GM18508 (cell line): ENCODE results near the gene NEUROD6.

ENCODE experiments used
- ATAC-seq: cut with Tn5 transposase; IDR thresholded peaks from one replicate; pipeline ENCODE4 v1.9.1; 2021; ENCODE audit warnings: moderate number of reproducible peaks; ENCODE audit not compliant: insufficient read depth, unreplicated experiment

Gene NEUROD6

DNA sequence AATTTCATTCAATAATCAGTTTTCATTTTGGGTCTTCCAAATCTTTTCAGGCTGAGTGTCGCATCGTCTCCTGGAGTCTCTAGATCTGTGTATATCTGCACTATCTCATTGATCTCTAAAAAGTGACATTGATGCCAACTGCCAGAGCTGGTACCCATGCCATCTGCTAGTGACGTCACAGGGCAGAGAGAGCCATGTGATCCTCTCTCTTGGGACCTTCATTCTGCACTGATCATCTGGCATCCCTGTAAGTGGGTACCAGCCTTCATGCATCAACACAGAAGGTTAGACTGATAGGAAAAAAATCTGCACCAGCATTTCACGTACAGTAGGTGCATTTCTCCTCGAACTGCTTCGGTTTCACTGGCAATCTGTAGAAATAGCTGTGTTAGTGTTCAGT is at the start of gene NEUROD6:
Gene NEUROD6, minus strand, starts transcription at position 124 of the 400 bp plus-strand sequence. CDS start 1,458 bp downstream, outside the sequence.
- no peak for ATAC-seq

DNA sequence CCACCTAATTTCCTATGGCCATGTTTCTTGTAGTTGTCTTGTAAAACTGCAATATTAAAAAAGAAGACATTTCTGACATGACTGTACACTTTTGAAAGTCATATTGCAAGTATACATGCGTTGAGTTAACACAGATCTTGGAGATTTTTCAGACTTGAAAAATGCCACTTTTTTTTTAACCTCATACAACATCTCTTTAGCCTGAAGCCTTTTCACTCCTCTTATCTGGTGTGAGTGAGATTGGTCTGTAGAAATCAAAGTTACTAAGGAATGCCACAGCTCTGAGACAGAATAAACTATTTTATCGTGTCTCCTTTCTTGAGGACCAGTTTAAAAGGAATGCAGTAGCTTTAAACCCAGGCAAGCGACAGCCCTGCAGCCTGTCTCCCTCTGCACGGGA is 43.9 kb upstream of the NEUROD6 start:
- no peak for ATAC-seq

DNA sequence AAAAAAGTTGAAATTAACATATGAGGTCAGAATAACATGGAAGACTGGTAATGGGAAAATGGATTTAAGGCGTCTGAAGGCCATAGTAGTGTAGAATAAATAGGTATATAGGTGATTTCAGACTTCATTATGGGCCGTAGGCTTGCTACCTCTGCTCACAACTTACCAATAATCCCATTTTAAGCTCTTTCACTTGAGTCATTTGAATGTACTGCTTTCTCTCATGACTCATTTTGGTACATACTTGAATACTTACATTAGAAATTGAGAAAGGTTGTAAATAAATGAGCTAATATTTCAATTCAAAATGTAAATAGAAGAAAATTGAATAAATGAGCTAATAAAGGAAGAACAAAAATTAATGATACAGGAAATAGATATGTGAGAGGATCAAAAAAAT is 42.2 kb upstream of the NEUROD6 start:
- ATAC-seq = no peak

DNA sequence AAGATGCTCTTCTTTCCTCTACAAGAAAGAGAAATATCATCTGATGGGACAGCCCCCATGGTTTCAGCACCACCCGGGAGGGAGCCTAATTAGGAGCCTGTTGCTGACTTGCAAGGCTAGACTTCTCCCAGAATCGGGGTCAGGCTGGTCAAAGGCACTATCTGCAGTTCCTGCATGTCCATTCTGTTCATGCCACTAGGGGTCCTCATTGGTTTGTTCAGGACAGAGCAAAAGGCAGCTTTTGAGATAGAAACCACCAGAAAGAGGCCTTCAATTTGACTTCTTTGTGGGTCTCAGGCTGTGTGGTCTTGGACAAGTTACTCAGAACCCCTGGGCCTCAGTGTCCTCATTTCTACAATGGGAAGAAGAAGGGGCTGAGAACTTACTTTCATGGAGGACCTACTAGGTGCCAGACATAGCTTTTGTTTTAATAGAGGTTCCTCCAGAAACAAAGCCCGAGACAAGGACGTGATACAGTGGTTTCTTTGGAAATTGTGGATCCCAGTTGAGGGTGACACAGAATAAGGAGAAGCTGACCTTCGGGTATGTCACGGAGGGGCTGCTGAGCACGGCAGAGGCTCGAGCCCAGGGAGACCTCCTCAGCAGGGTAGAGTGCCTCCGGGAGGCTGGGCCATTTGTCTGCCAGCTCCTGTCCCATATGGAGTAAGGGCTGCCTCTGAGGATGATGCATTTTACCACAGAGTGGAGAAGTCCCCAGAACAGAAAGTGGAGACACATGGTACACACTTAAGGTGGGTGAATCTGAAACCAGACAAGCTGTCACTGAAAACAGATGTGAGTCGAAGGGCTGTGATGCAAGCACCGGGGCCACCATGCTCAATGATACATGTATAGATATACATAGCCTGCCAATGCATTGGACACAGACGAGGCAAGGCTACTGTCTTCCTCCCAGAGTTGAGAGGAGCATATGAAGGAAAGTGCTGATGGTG is 33.1 kb upstream of the NEUROD6 start:
- peak; percentile 58 for ATAC-seq

DNA sequence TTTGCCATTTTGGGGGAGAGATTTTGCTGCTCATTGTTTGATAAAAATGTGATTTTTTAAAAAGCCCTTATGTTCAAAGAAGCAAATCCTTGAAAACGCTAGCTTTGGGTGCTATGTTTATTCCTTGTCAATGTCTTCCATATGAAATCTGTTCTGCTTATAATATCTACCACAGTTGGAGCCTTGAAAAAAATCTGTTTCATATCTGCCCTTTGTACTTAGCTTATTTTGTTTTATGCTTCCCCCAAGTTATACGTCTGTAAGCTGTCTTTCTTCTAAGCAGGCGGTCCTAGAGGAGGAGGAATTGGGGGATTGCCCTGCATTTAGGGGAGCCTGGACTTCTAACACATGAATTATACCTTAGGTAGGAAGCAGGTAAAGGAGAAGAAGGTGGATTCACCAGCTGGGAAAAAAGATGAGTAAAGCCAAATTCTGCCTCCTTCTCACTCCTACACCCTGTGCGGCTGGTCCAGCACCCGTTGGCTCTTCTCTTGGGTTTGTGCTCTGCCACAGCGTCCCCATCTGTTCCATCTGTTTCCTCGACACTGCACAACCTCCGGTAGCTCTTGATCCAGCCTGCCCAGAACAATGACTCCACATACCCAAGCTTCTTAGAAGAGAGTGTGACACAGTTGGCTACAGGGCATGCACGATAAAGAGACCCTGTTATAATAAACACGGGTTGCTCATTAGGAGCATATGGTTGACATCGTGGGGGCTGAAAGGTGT is 31.9 kb upstream of the NEUROD6 start:
- ATAC-seq = no peak

DNA sequence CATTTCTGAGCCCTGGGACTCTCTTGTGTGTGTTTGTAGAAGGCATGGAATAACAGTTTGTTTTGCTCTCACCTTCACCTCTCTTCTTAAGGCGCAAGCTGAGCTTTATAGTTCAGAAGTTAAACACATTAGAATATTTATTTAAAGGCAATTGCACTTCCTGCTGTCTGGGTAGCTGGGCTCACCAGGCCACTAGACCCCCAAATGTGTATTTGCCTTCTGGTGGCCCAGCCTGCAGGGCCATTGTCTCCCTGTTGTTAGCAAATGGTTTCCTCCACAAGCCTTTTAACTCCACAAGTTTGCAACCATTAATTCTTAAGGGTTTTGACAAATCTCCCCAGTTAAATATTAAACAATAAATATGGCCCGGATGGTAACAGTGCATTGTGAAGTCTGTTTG is 31.1 kb upstream of the NEUROD6 start:
- ATAC-seq = no peak

DNA sequence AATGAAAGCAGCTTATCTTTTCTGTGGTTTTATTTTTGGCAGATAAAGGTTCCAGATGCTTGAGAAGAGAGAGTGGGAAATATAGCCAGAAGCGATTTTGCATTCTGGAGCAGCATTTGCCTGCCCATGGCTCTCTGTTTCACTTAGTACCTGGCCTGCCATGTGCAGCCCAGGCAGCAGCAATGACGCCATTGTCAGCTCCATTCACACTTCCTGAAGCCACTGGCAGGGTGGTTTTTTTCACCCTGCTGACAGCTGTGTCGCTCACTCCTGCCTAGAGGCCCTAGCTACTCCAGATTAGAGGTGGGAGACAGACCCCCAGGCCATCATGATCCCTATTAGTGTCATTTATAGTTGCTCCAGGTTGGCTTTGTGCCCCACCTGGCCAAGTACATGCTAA is 30.1 kb upstream of the NEUROD6 start:
- no peak for ATAC-seq

DNA sequence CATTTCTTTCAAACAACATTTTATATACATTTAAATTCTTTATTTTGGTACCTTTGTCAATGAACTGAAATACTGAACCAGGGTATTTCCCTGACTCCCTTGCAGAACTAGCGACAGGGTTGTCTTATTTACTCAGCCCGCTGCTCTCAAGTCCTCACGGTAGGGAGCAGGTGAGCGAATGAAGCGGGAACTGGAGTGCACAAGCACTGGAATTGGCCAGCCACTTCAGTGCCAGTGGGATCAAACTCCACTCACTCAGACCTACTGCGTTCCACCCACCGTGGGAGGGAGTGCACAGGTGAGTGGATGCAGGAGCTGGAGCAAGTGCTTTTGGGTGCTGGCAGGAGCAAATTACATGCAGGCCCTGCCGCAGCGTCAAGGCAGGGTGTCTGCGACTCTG is 28.1 kb upstream of the NEUROD6 start:
- ATAC-seq = no peak

DNA sequence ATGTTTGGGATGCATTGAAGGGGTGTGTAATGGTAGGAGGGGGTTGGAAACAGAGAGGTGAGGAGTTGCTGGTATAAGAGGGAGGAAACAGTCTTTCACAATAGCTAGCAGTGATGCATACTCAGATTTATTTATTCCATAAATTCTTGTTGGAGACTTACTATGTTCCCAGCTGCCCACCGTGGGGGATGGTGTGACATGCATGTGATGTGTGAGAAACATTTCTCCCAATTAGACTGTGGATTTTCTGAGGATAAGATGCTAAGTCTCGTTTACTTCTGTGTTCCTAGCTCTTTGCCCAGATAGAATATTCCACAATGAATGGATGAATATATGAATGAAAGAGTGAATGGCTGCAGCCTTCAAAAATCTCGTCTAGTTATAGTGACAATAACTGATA is 23.0 kb upstream of the NEUROD6 start:
- no peak for ATAC-seq

DNA sequence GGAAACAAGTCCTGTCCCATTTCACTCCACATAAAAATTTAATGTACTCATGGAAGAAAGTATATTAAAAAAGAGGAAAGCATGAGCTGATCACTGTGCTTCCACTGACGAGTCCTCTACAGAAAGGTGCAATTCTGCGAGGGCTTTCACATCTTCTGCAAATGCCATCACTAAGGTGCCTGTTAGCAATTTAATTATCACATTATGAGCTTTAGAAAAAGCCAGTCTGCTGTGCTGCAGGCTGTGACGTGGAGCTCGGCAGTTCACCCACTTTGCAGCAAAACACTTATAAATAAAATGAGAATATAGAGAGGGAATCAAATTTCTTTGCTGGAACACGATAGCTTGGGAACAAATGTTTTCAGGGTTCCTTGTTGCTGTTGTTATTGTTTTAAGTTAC is 22.5 kb upstream of the NEUROD6 start:
- ATAC-seq = no peak

DNA sequence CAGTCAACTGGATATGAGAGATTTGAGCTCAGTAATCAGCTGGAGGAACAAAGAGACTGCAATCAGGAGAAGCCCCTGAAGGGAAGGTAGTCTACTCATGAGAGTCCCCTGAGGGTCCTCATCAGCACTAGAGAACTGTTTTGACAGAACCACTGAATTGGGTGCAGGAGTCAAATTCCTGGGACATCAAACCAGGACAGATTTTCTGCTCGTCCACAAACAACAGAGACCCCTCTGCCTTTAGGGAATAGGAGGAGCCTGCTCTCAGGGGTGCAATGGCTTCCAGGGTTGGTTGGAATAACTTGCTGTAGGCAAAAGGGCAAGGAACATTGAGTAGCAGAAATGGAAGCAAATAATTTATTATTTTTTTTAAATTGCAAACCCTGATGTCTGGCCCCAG is 21.9 kb upstream of the NEUROD6 start:
- ATAC-seq = no peak

DNA sequence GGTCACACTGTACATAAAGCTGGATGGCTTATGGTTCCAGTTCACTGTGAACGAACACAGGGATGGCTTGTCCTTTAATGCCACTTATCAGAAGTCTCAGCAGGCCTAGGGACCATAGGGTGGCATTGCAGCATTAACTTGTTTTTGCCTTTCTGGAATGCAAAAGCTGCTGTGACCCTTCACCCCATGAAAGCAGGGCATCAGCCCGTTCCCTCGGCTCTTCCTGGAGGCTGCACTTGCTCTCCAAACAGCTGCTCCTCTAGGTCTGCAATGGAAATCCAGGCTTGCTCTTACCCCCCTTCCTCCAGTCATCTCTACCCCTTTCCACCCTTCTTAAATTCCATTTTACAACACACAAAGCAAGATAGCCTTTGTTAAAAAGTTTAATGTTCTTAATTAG is 17.9 kb upstream of the NEUROD6 start:
- no peak for ATAC-seq

DNA sequence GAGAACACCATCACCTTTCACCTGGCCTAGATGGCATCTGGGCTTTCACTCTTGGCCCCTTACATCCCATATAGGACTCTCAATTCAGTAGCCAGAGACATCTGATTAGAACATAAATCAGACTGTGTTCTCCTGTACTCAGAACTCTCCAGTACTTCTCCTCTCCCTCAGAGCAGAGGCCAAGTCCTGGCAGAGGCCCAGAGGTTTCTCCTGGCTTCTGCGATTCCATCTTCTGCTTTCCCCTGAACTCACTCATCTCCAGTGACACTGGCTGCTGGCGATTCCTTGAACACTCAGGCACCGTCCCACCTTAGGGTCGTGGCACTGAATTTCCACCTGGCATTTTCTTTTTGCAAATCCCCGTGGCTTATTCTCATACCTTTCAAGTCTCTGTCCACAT is 4.9 kb upstream of the NEUROD6 start:
- ATAC-seq = no peak

DNA sequence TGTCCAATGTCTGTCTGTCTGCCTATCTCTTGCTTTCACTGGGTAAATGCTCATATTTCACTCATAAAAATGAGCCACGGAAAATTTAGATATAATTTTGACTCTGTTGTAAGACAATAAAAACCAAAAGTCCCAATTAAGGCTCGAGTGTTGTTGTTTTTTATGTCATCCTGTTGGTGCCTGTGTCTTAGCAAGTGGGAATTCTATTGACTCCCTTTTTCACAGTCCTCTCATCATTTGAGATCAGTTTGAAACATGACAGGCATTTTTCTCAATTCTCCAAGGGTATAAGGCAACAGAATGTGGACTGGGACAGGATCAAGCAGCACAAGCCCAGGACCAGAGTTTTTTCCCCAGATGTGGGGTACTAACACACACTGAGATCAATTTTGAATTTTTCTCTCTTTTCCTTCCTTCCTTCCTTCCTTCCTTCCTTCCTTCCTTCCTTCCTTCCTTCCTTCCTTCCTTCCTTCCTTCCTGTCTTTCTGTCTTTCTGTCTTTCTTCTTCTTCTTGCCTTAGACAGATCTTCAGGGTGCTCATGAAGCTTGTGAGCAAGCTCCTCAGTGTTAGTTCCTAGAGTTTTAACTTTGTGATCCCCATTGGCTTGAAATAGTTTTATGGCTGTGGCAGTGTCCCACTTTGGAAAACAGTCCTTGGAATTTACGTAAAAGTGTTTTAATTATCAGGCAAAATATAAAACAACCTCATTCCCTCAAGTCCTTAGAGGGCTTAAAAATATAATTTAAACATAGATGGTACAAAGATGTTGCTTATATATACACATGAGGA is 3.2 kb upstream of the NEUROD6 start:
- ATAC-seq = no peak

DNA sequence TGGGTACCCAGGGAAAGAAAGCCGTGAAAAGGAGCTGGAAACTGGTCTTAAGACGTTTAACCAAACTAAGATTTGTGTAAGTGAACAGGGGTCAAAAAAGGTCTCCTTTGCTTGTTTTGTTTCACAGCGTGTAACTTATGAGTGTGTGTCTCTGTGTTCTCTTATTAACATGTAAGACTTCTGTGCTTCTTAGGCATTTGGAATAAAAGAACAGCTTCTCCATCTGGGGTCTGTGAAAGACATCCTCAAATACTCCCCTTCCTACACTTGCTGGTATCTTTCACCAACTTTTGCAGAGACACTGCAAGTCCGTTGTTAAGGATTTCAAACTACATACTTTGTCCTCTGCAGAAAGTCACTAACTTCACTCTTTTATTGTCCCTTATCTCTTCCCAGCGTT is 615 bp upstream of the NEUROD6 start:
- ATAC-seq = no peak

DNA sequence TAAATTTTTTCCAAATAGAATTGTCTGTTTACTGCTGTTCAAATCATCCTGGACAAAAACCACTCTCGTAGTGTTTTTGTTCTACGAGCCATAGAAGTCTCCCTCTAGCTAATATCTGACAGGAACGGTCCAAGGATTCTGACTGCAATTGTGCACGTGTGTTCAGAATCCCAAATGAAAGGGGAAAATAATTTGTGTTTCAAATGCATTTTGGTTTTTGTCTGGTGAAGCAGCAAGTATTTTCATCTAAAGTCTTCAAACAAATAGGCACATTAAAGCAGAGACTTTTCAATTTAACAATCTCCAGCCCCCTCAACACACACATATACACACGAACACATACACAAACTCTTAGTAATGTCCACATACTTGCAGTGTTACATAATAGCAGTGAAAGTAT is 475 bp downstream of the NEUROD6 start:
- no peak for ATAC-seq

DNA sequence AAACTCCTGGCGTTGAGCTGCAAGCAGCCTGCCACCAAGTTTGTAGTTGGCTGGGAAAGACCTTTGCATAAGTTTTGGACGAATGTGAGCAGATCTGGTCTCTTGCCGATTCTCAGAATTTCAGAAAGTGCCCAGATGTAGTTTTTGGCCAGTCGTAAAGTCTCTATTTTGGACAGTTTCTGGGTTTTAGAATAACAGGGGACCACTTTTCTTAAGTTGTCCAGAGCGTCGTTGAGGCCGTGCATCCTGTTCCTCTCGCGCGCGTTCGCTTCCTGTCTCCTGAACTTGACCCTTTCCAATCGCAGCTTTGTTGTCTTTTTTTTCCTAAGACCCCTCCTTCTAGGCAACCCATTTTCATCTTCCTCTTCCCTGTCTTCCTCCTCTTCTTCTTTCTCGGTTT is 1.8 kb downstream of the NEUROD6 start:
- no peak for ATAC-seq

DNA sequence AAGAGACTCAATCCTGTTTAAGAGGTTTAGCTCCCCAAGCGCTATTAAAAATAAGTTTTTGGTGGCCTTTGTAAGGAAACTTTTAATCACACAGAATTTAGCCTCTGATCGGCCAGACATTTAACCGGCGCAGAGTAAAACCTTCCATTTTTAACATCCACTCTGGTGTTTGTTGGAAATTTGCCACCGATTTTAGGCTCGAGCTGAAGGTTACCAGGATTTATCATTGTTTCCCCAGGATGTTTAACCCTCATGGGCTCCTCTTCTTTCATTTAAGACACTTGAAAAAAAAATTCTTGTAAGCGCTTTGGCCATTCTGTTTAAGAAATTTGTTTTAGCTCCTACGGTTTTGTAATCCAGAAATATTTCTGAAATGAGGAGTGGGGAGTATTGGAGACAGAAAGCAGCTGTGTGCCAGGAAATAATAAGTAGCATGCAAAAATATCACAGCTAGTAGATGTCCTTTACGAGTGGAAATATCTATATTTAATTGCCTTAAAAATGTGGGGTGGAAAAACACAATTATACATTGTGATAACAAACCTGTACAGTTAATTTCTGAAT is 3.4 kb downstream of the NEUROD6 start:
- no peak for ATAC-seq

DNA sequence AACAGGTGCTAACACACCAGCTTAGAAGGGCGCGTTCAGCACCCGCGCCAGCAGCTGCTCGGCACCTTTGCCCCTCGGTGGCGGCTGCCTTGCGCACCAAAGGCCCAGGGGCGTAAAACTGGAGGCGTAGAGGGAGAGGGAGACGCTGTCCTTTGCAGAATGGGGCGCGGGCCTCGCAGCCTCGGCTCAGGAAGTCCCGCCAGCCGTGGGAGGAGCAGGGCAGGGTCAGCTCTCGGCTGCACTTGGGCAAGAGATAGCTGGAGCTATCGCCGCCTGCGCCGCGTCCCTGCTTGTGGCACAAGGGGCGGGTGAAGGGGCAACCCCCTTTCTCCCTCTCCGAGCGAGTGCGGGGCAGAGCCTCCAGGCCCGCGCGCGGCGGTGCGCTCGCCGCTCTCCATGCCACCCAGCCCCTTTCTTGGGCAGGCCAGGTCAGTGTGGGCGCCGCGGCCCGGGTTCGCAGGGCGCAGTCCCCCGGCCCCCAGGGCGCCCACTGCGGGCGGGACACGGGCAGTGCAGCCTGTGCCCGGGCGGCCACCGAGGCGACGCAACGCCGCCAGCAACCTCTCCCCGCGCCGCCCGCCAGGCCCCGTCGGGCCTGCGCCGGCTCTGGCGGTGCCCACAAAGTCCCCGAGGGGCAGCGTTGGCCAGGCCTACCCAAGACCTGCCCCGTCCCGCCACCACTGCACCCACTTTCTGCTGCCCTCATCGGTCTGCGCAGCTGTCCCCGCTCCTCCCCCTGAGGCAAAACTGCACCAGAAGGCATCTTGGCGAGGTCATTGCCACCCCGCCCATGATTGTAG is 4.1 kb downstream of the NEUROD6 start:
- ATAC-seq = no peak

DNA sequence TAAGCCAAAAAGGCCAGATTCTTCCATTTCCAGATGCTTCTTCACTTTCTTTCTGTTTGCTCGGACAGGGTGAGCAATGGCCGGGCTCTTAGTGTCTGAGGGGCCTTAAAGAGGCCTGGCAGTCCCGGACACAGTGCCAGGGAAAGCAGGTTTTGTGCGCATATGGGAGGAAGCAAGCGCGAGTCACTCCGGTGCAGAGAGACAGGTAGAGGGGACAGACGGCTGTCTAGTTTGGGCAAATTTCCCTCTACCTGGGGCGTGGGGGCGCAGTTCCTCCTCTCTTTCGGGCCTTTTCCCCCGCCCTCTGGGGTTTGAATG is 4.7 kb downstream of the NEUROD6 start:
- no peak for ATAC-seq
